ENCODE results near the gene NBPF3.

GRCh38 chr1:21451981-21452411 lies 12.1 kb downstream of the NBPF3 start:
- TF ChIP-seq CTCF (conservative IDR thresholded peaks at IDR 0.05) = no peak
- no peak for TF ChIP-seq ZFX (IDR thresholded peaks at IDR 0.05)

All from C4-2B (cell line).